NCI-H2029 treated with DMSO at 0.1 percent for 48 hours (cell line): ENCODE results near the gene TFB1M.
"Not testable (repeated sequence)": the region's sequence is repeated elsewhere in the genome, so short reads cannot be mapped to it uniquely, and the experiment has no call there.

Source experiments
- DNase-seq: peaks from one replicate; lab custom pipeline; 2025; lab: John Stamatoyannopoulos, UW

The TFB1M gene

DNA sequence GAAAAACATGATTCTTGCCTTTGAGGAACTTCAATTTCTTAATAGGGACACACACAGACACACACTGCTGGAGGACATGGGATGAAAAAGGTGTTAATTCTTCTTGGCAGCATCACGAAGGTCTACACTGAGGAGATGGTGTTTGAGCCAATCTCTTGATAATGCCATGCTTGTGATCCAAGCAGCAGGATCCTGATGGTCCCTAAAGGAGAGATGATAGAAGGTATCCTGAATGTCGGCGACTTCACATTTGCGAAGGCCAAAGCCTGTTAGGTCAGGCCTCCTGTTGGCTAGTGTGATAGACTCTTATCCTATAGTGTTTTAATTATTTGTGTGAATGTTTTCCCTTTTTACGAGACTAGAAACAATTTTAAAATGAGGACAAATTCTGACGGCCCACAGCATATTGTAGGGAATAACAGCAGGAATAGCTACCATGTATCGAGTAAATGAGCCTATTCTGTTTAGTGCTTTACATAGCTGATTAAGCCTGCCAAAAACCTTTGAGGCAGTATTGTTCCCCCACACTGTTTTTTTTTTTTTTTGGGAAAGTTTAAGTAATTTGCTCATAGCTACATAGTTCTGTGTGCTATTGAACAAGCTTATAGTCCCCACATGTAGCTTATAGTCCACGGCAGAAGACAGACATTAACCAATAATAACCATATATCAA lies 15.3 kb upstream of the TFB1M start:
- DNase-seq: no peak

DNA sequence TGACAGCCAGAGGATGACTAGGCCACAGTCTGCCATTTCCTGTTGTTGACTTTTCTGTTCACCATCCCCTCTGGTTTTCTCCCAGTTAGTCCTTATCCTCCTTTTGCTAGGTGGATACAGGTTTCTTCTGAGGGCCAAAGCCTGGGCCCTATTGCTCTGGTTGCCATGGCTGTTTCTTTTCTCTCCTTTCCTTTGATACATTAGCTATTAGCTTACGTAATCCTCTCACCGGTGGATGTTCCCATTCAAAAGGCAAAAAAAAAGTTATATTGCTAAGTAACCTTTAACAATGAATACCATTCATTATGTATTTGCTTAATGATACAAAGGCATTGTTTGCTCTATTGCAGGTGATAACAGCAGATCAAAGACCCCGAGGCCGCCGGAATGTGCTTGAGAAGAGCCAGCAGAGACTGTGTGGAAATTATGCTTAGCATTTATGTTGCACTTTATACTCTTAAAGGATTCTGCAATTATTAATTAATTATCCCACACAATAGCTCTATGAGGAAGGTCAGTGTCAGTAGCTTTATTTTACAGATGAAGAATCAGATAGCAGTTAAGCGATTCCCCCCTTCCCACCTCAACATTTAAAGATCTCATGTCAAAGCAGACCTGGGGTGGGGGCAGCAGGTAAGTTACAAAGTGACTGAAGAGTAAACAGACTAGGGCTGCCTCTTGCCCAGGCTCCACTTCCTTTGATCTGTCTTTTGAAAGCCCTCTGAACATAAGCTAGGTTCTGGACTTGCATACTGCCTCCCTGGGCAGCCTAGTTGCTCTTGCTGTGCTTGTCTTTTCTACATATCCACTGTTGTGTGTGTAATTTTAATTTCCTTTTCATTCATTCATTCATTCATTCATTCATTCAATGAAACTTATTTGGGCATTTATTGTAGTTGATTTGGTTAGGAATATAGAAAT lies 14.5 kb upstream of the TFB1M start:
- DNase-seq: peak; percentile 33

DNA sequence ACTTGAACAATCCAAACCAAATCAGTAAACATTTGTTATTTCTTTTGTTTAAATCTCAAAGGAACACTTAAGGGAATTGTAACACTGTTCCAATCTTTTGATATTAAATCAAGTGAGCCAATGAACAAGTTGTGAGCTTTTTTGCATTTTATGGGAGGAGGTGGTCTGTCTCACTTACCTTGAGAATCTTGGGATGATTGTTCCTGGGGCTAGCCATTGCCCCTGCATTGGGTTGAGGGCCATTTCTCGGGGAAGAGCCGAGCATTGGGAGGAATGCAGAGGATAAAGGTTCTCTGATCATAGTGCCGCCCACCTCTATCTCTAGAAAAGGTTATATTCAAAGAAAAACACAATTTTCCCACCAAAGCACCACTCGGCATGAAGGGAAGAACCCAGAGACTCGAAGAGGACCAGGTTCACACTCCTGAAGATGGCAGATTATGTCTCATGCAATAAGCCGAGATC lies 13.8 kb upstream of the TFB1M start:
- DNase-seq: no peak

DNA sequence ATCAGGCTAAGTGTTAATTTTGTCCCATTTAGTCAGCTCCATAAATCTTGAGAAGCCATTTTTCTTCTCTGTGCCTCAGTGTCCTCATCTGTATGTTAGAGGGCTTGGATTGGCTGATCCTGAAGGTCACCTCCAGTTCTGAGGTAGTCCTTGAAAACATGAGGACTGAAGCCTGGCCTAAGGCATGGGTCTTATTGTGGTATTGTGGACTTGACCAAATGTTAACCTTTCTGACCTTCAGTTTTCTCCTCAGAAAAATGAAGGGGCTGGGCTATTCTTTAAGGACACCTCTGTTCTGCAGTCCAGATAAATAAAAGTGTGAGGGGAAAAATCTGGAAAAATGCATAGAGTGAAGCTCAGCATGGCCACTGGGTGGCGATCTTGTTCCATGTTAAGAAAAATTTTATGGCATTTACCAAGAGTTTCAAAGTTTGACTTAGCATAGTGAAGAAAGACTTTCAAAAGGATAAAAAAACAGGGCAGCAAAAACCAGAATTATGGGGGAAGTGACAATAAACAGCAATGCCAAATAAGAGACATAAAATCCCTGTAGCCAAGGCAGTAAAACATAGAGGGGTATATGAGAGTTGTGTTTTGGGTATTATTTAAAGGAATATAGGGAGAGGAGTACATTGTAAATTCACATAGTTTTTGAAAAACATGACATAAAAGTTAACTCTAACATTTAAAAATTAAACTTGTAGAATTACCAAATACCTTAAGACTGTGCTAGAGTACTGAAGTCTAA lies 13.2 kb upstream of the TFB1M start:
- peak; percentile 41 for DNase-seq

DNA sequence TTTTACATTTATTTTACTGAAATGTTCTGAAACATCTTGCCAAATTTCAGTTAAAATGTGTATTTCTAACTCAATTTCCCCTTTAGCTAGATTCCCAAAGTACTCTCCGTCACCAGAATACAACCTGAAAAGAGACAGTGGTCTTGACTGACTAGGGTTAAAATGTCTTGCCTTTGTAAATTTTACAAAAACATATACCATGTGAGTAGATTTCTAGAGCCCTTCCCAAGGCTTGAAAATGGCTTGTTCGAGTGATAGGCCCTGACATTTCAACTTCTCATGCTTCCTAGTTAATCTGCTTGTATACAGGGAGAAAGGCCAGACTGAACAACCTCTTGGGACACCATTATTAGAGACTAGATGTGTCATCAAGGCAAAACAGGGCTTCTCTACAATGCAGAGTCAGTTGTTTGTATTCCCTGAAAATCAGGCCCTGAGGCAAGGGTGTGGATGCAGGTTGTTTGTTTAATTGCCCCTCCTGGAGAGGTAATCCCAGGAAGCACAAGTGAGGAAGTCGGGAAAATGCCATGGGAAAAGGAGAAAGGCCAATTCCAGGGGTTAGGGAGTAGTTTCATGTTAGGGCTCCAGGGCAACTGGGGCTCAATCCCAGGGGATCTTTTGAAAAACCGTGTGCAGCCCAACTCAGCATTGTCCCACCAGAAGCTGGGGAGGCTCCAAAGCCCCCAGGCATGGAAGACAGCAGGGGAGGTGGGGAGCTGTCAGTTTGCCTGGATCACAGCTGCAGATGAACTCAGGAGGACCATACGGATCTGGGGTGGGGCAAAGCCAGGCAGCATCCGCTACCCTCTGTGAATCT lies 11.6 kb upstream of the TFB1M start:
- no peak for DNase-seq

DNA sequence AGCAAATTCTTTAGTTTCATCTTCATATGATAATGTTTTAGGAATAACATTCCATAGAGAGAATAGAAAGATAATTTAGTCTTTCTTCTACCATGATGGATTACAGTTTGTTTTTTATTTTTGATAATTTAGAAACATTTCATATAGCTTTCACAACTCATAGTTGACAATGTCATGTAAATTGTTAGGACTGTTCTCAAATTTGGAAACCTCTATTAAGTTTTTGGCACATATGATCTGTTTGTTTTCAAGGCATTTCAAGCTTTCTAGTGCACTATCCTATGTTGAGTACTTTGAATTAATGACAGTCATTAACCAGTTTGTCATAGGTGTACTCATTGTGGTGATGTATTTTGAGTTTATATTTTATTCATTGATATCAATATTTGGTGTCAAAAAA lies 10.7 kb upstream of the TFB1M start:
- no peak for DNase-seq

DNA sequence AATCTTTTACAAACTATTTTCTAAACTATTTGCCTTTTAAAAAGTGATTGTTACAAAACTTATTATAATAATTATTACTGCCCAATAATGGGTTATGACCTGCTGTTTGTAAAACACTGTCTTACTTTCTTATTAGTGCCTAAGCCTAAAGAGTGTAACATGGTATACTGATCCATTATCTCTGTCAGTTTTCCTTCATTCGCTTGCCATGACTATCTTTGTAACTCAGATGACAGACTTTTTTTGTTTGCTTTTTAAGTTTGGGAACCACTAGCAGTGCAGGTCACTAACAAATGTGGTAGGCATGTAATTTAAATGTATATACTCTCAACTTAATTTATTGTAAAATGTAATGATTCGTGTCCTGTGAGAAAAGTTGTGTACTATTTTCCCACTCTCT lies 9.9 kb upstream of the TFB1M start:
- no peak for DNase-seq

DNA sequence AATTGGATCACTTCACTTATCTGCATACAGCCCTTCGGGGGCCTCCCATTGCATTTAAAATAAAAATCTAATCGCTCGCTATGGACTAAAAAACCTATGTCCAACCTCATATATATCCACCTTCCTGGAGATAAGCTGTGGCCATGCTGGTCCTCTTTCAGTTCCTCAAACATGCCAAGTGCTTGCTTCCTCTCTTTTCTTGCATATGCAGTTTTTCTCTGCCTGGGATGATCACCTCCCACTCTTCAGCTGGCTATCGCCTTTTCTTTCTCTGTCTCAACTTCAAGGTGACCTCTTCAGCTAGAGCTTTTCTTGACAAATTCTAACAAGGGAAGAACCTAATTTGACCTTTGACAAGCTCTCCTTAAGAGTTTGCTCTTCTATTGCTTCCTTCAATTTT lies 5.6 kb upstream of the TFB1M start:
- no peak for DNase-seq

DNA sequence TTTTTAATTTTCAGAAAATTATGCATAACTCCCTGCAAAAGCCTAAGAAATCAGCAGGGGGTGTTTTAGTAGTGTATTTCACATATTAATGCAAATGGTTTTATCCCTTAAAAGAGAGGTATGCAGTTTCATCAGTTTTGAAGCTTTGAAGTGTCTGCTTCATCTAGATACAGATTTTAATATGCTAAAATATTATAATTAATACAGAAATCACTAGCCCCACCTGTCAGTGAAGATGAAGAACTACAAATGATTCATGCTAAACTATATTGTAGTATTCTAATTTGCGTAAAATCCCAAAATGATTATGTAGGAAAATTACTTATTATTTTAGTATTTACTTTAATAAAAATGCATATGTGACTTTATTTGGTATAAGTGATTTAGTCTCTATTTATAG lies 2.9 kb upstream of the TFB1M start:
- no peak for DNase-seq

DNA sequence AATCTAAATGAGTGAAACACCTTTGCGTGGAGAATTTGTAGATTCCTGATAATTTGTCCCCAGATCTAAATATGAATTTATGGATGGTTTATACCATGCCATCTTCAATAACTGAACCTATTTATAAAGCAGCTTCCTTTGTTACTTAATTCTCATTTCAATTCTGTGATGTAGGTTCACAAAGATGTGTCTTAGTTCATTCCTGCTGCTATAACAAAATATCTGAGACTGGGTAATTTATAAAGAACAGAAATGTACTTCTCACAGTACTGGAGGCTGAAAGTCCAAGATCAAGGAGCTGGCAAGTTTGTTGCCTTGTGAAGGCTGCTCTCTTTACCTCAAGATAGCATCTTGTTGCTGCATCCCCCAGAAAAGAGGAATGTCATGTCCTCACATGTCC lies 2.1 kb upstream of the TFB1M start:
- DNase-seq: no peak

DNA sequence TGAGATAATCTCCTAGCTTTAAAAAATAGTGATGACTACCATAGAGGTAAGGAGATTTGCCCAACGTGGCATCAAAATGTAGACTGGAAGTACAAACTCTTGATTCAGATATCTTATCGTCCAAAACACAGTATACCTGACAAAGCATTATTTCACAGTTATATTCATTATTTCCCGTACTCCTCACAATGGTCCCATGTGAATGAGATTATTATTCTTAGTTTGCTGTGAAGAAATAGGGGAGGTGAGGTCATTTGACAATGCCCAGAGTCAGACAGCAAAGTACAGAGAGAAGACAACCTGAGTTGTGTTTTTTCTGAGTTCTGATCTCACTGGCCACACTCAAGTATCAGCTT lies 1.2 kb upstream of the TFB1M start:
- no peak for DNase-seq

DNA sequence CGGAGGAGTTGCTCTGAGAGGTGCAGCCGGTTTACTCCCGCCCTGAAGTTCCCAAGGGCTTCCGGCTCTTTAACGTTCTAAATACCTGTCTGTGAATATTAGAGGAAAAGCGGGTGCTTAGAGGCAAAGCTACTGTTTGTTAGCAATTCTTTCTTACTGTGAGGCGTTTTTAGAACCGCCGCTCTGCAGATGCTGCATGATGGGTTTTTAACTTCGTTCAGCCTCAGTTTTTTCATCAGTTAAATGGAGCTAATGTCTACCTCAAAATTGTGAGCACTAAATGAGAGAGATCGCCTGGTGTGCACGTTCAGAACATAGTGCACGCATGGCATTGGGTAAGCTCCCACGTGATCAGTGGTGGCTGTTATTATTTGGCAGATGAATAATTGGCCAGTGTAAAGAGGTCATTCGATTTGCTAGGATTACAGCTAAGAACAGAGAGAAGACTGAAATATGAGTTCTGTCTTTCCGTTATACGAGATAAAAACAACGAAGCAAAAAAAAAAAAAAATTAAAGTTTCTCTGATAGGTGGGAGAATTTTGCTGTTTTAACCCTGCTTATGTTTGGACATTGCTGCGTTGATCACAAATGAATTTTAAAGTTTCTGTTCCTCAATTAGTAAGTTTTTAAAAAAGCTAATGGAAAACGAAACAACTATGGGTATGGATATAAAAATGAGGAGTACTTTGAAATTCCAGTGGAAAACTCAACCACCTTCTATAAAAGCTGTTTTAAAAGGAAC lies 660 bp upstream of the TFB1M start:
- peak; percentile 92 for DNase-seq

DNA sequence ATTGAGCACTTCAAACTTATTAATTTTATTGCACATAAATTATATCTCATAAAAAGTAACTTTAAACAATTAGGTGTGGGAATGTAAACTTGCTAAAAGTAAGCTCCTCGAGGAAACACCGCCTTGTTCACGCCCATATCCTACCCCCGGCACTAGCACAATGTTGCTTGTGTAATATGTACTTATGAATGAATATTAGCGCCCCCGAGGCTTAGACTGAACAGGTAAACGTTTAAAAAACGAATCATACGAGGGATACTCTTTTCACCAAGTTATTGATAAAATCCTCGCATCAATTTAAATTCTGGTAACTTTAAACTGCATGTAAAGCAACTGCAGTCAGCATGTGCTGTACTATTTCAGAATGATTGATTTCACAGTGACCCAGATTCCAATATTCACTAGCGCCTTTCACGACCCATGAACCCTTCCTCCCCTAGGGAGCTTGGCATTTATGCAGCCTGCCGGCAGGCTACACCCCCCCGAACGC lies 637 bp downstream of the TFB1M start:
- DNase-seq: no peak

DNA sequence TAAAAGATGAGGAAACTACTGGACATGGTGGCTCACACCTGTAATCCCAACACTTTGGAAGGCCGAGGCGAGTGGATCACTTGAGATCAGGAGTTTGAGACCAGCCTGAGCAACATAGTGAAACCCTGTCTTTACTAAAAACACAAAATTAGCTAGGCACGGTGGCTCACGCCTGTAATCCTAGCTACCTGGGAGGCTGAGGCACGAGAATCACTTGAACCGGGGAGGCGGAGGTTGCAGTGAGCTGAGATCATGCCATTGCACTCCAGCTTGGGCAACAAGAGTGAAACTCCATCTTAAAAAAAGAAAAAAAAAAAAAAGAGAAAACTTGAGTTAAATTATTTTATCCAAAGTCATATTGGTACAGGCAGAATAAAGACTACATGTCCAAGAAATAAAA lies 1.3 kb downstream of the TFB1M start:
- DNase-seq: not testable (repeated sequence)

DNA sequence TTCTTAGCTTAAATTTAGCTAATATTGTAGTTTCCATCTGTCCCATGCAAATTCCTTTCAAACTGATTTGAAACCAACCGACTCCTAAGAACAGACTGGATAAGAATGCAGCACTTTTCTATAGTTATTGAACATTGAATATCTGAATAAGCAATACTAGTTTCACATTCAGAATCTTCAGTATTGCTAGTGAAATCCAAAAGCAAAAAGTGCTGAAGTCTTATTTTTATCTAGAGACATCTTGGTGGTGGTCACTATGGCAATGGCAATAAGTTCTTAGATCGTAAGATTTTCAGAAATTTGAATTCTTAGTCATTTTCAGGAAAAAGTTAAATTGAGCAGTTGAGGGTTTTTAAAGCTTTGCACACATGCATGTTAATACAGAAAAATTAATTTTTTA lies 2.7 kb downstream of the TFB1M start:
- no peak for DNase-seq

DNA sequence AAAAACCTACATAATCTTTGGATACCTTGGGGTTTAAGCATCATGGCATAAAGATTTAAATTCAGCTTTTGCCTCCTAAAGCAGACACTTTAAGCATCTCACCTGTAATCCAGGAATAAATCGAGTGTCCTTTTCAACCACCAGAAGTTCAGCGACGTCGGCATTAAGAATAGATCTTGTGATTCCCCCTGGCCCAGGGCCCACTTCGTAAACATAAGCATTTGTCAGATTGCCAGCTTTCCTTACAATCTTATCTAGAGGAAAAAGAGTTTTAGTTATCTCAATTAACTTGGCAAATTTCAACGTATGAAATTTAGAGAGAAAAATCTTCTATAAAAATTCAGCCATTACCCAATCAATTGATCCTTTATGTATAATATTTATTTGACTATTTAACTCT lies 3.2 kb downstream of the TFB1M start:
- peak; percentile 52 for DNase-seq

DNA sequence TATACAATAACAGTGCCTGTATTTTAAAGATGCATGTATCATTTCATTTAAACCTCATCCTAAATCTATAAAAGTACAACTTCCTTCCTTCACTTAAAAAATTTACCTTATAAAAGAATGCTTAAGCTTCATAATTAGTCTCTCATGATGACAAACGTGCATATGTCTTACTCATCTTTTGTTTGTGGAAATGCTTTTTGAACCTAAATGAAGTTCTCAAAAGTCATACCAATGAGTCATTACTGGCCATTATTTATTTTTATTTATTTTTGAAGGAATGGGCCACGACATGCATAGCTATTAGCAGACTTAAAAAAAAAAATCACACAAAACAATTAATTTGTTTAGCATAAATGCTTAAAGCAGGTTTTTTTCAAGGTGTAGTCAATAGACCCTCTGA lies 3.7 kb downstream of the TFB1M start:
- DNase-seq: no peak

DNA sequence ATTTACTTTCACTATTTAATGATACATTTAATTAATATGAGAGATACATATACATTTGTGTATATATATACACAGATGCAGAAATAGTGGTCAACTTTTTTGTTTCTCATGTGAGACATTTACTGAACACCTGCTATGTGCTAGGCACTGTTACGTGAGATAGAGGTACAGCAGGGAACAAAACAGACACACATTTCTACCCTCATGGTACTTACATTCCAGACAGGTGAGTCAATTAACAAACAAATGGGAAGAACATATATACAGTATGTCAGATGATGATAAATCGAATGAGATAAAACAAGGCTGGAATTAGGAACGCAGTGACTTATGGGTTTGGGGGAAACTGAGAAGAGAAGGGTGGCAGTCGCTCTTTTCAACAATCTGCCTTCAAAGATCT lies 5.1 kb downstream of the TFB1M start:
- no peak for DNase-seq

DNA sequence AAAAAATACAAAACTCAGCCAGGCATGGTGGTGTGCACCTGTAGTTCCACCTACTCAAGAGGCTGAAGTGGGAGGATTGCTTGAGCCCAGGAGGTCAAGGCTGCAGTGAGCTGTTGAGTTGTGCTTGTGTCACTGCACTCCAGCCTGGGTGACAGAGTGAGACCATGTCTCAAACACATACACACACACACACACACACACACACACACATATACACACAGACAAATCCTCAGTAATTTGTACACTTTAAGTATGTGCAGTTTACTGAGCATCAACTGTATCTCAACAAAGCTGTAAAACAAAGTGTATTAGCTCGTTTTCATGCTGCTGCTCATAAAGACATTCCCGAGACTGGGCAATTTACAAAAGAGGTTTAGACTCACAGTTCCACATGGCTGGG lies 7.3 kb downstream of the TFB1M start:
- DNase-seq: no peak

DNA sequence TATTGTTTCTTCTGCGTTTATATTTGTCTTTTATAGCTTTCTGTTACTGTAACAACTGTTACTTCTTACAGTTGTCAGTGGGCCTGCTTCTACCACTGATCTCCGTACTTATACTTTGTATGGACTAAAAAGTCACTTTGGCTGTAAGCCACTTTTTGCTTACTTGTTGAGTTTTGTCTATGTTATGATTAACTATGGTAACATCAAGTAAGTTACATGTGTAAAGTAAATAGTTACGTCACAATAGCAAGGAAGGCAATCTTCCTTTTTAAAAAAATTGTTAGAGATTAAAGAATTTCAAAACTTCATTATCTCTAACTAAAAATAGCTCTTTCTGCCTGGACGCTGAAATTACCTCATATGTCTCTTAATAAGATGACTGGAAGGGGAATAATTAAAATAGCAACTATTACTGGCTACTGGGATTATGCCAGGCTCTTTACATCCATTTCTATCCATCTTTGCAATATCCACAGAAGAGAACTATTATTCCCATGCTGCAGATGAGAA lies 10.9 kb downstream of the TFB1M start:
- no peak for DNase-seq

DNA sequence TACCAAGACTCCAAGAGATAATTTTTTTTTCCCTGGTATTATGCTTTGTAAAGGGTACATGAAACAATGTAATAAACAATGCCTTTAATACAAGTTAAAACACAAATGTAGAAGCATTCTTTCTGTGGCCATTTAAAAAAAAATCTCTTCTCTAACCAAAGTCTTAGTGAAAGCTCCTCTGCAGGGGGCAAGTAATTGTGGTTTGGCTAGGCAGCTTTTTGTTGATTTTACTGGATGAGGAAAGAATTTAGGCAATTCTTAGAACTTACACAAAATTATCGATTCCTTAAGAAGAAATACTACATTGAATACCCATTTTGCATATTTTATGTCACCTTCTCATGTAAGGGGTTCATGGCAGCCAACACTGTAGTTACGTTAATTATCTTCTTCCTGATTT lies 12.4 kb downstream of the TFB1M start:
- DNase-seq: no peak
